Measurements from ENCODE around the gene EVX2.

DNA sequence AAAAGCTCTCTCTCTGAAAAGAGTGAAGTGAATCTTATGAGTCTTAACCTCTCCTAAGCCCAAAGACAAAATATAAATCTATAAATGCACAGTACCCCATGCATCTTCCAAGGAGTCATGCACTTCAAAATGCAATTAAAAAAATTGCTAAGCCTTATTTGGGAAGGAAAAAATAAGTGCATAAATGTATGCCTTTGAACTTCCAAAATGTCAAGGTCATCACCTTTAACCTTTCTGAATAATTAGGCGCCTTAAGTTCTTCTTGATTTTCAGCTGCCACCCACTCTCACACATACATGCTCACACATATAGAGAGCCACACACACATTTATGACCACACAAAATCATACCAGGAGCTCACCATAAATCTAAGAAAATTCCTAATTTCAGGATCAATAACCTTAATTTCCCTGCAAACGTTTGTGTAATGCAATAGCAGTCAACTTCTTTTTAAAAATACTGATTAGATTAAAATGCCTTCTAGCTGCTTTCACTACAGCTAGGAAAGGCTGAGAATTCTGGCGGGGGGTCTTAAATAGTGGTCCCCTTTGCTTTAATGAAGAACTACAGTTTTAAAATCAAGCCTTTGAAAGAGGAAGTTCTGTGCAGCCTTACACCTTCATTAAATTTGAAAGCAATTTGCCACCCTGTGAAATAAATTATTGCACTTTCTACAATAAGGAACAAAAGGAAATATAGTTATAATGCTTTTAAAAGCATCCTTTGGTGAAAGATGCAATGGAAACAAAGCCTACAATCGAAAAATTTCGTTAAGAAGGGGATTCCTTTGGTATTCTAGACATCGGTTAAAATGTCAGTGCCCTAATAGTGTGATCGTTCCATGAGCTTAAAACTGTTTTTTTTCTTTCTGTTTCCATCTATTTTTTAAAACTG lies 26.9 kb upstream of the EVX2 start:
- TF ChIP-seq, protein P1, sequence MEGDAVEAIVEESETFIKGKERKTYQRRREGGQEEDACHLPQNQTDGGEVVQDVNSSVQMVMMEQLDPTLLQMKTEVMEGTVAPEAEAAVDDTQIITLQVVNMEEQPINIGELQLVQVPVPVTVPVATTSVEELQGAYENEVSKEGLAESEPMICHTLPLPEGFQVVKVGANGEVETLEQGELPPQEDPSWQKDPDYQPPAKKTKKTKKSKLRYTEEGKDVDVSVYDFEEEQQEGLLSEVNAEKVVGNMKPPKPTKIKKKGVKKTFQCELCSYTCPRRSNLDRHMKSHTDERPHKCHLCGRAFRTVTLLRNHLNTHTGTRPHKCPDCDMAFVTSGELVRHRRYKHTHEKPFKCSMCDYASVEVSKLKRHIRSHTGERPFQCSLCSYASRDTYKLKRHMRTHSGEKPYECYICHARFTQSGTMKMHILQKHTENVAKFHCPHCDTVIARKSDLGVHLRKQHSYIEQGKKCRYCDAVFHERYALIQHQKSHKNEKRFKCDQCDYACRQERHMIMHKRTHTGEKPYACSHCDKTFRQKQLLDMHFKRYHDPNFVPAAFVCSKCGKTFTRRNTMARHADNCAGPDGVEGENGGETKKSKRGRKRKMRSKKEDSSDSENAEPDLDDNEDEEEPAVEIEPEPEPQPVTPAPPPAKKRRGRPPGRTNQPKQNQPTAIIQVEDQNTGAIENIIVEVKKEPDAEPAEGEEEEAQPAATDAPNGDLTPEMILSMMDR (IDR thresholded peaks at IDR 0.05; ENCODE audit: borderline replicate concordance, extremely low read depth, low read length, poor library complexity, severe bottlenecking), result no peak
- TF ChIP-seq EZH2 (IDR thresholded peaks at IDR 0.05; ENCODE audit: borderline replicate concordance, low read depth, low read length, severe bottlenecking), result no peak

All from DND-41 (cell line).